HG03045 (cell line): ENCODE results near the gene SCAMP3.
"Not testable (repeated sequence)": the region's sequence is repeated elsewhere in the genome, so short reads cannot be mapped to it uniquely, and the experiment has no call there.

Experiments
- ATAC-seq: cut with Tn5 transposase; IDR thresholded peaks from one replicate; pipeline ENCODE4 v1.9.1; 2021; ENCODE audit warnings: mild to moderate bottlenecking, moderate library complexity; ENCODE audit not compliant: unreplicated experiment

The SCAMP3 gene

DNA sequence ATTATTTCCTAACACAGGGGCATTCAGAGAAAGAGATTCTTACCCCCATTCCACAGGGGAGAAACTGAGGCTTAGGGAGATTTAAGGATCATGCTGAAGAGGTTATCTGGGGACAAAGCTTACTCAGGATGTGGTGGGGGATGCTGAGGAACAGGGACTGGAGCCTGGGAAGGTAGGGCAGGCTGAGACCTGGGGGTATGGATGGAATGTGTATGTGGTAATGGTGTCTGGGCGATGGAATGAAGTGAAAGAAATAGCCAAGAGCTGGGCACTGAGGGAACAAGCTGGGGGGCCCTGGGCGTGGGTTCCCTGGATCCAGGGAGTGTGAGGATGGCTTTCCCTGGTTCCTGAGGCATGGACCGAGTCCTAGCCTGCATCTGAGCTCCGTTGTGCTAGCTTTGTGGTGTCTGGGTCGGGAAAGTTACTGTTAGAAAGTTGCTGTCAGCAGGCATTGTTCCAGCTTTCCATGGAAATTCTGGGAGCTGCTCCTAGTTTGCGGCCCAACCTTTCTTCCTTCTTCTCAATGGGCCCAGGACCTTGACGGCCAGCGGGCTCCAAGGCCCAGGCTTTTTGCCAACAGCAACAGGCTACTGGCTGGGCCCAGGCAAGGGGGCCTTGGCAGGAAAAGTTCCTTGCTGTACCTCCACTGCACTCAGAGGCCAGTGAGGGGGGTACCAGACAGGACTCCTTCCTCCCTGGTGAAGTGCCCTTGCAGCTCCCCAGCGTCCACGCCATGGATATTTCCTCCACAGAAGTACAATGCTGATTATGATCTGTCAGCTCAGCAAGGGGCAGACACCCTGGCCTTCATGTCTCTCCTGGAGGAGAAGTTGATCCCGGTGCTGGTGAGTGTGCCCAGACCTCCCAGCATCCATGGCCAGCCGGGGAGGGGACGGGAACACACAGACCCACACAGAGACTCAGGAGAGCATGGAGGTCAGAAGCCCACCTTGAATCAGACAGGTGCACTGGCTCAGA lies 29.9 kb downstream of the SCAMP3 start:
- not testable (repeated sequence) for ATAC-seq

DNA sequence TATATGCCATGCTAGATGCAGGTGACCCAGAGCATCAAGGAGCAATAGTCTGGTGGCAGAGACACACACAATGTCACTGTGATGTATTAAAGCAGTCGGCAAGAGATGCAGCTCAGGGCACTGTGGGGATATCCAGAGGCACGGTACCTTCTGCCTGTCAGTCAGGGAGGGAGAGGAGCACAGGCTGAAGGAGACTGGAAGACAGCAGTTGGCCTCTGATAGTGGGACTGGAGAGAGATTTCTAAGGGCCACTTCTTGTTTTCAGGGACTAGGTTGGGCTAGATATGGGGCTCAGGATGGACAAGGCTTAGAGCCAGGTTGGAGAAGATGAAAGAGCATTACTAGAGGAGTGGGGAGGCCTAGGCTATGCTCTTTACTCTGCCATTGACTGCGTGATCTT lies 30.9 kb downstream of the SCAMP3 start:
- not testable (repeated sequence) for ATAC-seq

DNA sequence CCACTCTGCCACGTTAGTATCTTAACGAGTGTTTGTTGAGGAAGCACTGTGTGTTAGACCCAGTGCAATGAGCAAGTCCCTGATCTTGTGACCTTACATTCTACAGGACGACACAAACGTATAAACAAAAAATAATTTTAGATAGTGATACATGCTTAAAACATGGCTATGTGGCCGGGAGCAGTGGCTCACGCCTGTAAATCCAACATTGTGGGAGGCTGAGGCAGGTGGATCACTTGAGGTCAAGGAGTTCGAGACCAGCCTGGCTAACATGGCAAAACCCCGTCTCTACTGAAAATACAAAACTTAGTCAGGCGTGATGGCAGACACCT lies 34.1 kb downstream of the SCAMP3 start:
- ATAC-seq = no peak

DNA sequence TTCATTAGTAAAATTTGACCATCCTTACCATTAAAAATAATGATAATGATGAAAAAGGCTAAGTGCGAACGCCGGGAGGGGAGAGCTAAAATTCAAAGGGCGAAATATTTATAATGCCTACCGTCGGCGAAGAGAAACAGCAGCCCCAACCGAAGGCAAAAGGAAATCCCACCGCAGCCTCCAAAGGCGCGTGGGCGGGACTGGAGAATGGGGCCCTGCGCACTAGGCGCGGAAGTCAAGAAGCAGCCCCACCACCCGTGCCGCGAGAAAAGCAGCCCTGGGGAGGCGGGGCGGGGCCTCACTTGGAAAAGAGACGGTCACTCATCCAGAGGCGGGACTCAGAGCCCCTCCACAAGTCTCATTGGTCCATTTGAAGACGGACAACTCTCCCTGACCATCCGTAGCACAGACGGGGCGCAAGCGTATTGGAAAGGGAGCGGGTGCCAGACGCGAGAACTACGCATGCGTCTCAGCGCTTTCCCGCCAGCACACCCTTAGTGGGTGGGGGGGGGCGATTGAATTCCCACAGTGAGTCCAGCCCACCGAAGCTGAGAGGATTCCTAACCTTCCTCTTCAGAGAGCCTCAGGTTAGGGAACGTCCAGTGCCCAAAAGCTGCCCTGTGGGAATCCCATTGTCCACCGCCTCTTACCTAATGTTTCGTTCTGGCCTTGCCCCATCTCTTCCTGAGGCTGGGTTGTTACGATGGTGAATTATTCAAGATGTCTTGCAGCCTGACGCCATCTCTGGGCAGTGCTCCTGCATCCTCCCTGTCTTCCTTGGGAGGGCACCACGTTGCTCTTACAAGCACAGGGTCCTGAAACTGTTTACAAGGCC lies 34.7 kb downstream of the SCAMP3 start:
- peak; percentile 91 for ATAC-seq

DNA sequence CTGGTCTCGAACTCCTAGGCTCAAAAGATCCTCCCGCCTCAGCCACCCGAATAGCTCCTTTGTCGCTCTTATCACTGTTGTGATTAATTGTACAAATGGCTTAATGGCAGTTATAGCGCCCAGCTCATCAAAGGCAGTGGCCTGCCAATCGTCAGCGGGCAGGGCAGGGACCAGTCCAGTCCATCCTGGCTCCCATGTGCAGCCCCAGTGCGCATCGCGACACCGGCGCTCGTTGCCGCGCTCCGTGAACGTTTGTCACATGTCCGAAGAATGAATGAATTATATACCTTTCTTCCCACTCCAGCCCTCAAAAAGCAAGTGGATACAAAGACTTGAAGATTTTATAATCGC lies 35.3 kb downstream of the SCAMP3 start:
- no peak for ATAC-seq

DNA sequence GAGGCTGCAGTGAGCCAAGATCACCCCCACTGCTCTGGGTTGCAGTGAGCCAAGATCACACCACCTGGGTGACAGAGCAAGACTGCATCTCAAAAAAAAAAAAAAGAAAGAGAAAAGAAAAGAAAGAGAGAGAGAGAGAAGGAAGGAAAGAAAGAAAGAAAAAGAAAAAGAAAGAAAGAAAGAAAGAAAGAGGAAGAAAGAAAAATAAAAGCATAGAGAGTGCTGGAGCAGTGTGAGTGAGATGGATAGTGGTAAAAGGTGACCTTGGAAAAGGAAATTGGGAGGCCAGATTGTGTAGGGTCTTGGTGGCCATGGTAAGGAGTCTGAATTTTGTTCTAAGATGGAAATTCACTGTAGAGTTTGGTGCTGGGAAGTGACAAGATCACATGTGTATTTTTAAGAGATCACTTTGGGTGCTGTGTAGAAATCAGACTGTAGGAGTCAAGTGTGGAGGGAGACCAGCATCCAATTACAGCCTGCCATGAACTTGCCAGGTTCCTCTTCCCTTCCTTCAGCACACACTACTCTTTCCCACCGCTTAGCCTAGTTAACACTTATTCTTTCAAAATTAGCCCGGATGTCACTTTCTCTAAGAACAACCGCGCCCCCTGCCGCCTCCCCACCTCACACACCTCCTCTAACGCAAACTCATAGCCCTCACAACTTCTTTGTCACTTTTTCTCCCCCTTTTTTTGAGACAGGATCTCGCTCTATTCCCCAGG lies 35.8 kb downstream of the SCAMP3 start:
- ATAC-seq = no peak

DNA sequence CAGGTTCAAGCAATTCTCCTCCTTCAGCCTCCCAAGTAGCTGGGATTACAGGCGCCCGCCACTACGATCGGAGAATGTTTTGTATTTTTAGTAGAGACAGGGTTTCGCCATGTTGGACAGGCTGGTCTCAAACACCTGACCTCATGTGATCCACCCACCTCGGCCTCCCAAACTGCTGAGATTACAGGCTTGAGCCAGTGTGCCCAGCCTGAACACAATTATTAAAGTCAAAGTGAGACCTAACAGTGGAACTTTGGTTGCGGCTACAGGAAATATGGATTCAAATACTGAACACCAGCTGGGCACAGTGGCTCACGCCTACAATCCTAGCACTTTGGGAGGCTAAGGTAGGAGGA lies 36.8 kb downstream of the SCAMP3 start:
- ATAC-seq = not testable (repeated sequence)

DNA sequence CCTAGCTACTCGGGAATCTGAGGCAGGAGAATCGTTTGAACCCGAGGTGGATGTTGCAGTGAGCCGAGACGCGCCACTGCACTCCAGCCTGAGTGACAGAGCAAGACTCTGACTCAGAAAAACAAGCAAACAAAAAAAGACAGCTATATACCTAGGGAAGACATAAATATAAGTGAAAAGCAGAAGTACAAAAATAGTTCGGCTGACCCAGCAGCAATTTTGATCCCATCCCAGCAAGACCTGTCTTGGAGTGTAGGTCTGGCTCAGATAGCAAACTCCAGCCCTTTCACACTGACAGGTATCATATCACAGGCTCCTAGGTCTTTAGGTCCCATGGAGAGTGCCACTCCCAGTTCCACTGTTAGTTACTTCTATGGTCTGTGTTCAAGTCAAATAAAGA lies 39.1 kb downstream of the SCAMP3 start:
- ATAC-seq = no peak

DNA sequence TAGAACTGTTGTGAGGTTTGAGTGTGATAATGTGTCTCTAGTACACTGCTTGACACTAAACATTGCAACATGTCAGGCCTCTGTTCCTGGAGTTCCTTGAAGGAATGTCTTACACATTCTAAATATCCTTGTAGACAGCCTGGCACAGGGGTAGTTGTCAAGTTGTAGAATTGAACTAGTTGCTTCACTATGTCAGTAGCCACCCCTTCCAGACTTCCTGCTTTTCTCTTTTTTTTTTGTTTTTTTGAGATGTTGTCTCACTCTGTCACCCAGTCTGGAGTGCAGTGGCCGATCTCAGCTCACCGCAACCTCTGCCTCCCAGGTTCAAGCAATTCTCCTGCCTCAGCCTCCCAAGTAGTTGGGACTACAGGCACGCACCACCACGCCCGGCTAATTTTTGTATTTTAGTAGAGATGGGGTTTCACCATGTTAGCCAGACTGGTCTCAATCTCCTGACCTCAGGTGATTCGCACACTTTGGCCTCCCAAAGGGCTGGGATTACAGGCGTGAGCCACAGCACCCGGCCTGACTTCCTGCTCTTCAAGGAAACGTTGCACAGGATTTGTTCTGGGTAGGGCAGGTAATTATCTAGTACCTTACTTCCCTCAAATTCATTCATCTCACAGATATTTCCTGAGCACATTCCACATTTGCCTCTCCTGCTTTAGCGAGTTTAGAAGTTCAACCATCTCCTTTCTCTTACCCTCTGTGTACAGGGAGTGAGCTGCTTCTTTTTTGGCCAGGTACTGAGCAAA lies 41.8 kb downstream of the SCAMP3 start:
- ATAC-seq = not testable (repeated sequence)

DNA sequence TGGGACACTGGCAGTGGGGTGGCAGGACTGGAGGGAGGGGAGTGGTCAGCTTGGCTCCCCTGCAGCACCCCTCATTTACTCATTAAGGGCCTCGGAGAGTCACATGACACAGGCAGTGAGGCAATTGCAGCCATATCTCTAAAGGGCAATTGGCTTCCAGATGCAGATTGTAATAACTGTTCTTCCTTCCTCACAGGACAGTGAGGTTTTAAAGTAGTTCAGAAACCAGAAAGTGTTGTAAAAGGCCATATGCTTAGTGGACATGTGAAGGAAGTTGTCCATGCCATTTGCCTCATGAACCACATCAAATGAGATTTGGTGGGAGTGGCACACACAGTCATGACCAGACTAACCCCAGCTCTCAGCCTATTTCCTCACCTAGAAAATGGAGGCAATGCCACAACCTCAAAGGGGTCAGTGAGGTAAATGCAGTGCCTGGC lies 42.5 kb downstream of the SCAMP3 start:
- no peak for ATAC-seq

DNA sequence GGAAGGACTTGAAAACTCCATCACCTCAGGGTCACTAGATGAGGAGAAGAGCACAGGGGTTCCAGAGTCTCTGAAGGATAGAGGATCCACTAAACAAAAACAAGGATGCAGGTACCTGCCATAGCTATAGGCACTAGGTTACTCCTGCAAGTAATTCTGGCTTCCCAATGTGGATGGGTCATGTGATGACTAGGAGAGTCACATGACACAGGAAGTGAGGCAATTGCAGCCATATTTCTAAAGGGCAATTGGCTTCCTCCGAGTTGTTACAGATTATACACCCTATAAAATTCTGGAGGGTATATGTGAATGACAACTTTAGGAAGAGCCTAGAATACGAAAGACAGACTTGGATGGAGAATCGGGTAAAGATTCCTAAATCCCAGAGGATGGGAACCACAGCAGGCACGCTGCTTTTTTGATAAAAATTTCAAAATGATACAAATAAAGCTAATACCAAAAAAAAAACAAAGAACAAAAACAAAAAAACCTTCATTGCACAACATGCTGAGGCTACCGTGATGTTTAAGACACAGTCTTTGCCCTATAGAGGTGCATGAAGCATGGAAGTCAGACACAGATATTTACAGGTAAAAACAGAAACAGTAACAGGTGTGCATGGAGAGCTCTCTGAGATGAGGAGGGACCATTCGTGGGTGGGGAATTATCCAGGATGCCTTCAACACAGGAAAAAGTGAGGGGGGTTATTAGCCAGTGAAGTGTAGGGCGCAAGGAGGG lies 43.1 kb downstream of the SCAMP3 start:
- ATAC-seq = no peak

DNA sequence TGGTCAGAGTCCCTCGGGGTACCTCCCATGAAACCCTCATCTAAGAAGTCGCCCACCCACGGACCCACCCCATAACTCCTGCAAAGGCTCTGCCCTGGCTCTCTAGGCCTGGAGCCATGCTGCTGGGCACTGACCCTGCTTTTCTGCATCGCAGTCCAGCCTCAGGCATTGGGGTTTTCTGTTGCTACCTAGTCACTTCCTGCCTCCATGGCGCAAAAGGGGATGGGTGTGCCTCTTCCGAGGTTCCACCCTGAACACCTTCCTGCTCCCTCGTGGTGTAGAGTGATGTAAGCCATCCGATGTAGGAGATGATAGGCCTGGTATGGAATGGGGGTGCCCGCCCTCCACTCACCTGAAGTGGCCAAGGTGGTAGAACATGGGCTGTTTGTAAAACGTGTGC lies 47.5 kb downstream of the SCAMP3 start:
- not testable (repeated sequence) for ATAC-seq

DNA sequence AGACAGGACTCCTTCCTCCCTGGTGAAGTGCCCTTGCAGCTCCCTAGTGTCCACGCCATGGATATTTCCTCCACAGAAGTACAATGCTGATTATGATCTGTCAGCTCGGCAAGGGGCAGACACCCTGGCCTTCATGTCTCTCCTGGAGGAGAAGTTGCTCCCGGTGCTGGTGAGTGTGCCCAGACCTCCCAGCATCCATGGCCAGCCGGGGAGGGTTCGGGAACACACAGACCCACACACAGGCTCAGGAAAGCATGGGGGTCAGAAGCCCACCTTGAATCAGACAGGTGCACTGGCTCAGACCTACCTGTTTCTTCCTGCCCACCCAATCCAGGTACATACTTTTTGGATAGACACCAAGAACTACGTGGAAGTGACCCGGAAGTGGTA lies 50.1 kb downstream of the SCAMP3 start:
- ATAC-seq = not testable (repeated sequence)

DNA sequence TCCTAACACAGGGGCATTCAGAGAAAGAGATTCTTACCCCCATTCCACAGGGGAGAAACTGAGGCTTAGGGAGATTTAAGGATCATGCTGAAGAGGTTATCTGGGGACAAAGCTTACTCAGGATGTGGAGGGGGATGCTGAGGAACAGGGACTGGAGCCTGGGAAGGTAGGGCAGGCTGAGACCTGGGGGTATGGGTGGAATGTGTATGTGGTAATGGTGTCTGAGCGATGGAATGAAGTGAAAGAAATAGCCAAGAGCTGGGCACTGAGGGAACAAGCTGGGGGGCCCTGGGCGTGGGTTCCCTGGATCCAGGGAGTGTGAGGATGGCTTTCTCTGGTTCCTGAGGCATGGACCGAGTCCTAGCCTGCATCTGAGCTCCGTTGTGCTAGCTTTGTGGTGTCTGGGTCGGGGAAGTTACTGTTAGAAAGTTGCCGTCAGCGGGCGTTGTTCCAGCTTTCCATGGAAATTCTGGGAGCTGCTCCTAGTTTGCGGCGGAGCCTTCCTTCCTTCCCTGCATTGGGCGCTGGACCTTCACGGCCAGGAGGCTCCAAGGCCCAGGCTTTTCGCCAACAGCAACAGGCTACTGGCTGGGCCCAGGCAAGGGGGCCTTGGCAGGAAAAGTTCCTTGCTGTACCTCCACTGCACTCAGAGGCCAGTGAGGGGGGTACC lies 50.6 kb downstream of the SCAMP3 start:
- not testable (repeated sequence) for ATAC-seq

DNA sequence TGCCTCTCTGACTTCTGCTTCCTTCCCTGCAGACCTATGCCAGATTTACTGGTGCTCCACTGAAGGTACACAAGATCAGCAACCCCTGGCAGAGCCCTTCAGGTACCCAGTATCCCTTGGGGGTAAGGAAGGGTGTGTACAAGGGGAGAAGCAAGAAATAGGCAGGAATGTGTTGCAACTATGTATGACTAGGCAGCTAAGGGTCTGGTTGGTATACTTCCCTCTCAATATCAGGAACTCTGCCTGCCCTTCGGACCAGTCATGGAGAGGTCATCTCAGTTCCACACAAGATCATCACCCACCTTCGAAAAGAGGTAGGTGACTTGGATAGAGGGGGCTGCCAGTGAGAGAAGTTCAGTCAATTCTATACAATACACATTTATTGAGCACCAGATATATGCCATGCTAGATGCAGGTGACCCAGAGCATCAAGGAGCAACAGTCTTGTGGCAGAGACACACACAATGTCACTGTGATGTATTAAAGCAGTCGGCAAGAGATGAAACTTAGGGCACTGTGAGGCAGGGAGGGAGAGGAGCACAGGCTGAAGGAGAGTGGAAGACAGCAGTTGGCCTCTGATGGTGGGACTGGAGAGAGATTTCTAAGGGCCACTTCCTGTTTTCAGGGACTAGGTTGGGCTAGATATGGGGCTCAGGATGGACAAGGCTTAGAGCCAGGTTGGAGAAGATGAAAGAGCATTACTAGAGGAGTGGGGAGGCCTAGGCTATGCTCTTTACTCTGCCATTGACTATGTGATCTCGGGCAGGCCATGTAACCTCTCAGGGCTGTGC lies 51.7 kb downstream of the SCAMP3 start:
- ATAC-seq = no peak

DNA sequence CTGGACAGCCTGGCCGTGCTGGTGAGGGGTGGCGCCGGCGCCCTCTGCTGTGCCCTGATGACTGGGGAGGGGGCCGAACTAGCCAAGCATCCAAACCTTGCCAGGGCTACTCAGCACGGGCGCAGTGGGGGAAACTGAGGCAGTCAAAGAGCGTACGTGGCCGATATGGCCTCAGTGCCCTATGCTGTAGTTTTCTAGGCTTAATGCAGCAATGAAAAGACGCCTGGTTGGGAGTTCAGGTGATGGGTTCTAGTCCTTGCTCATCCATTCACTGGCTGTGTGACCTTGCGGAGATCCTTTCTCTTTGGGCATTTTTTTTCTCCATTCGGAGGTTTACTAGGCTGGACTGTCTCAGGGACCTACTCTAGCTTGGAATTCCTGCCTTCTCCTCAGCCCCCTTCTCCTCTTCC lies 52.8 kb downstream of the SCAMP3 start:
- no peak for ATAC-seq

DNA sequence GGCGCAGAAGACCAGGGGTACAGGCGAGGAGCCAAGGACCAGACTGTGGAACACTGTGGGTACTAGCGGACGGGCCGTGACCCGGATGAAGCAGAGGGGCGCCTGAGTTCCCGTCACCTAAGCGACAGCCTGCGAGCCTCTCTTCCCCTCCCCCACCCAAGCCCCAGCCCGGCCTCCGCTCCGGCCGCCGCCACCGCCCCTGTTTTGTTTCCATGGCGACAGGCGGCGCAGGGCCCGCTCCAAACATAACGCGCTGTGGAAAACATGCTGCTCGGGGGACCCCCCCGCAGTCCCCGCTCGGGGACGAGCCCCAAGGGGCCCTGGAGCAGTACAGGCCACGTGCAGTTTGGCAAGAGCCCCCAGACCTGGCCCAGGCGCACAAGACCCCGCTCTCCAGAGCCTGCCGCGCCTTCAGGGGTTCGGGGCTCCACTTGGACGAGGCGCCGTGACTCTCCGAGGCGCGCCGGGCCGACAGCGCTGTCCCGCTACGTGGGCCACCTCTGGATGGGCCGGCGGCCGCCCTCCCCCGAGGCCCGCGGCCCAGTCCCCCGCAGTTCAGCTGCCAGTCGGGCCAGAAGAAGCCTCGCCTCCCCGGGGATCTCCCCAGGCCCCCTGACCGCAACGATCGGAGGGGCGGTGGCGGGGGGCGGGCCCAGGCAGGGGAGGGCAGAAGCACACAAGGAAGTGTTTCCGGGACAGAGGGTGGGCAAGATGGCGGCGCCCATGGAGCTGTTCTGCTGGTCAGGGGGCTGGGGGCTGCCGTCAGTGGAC lies 53.4 kb downstream of the SCAMP3 start, which contains the start of gene MTX1:
Gene MTX1 (plus strand): TSS at position 155 of the 771 bp plus-strand sequence. CDS start 110 bp downstream, at position 265.
- ATAC-seq = peak; percentile 67
